IMR-90 (cell line): ENCODE data around the gene MRPS31. TPM values are rescaled to one million over a fixed set of nuclear protein-coding genes. Genes with fewer than 3 reads are reported as not detected.

ENCODE experiments used
- ATAC-seq: fragments of 200-7000 bp; cut with Tn5 transposase; 2 replicates; pipeline ENCODE4 v1.9.1; 2020; ENCODE audit warnings: low read depth, mild to moderate bottlenecking, moderate library complexity
- BruUV-seq: library from RNA; stranded (reverse); fragments of 400-500 nt; replicated peaks from 2 replicates; lab custom pipeline; 2021; lab: Mats Ljungman, UMichigan
- CTCF ChIA-PET: fragments of 300-600 bp; formaldehyde crosslinking; extraction: SDS; loops from one replicate; lab custom pipeline; 2021; ENCODE audit warnings: antibody characterized with exemption; lab: Yijun Ruan, JAX
- POLR2A ChIA-PET: fragments of 300-600 bp; sonication (Branson Sonifier 250); formaldehyde crosslinking; loops from one replicate; lab custom pipeline; 2022; ENCODE audit warnings: antibody characterized with exemption; ENCODE audit not compliant: unreplicated experiment; lab: Charles Lee
- DNase-seq: peaks from one replicate; pipeline ENCODE4 v3.0.0; 2013
- H2AFZ ChIP-seq: replicated peaks from 2 replicates; pipeline ENCODE3; 2013; ENCODE audit warnings: low read length, mild to moderate bottlenecking; ENCODE audit not compliant: poor library complexity
- H2AK5ac ChIP-seq: 2 replicates; pipeline ENCODE4 v1.6.1; 2013; ENCODE audit warnings: low read depth, low read length, inconsistent platforms
- H2AK9ac ChIP-seq: replicated peaks from 2 replicates; pipeline ENCODE3; 2013; ENCODE audit warnings: mild to moderate bottlenecking, low read depth, low read length, moderate library complexity; ENCODE audit not compliant: poor library complexity
- H2BK120ac ChIP-seq: 2 replicates; pipeline ENCODE4 v1.6.1; 2013; ENCODE audit warnings: low read depth, low read length, inconsistent platforms
- H2BK15ac ChIP-seq: 3 replicates; pipeline ENCODE4 v1.6.1; 2013; ENCODE audit warnings: low read depth, low read length, inconsistent platforms
- H2BK20ac ChIP-seq: 2 replicates; pipeline ENCODE4 v1.6.1; 2013; ENCODE audit warnings: low read depth, mild to moderate bottlenecking, inconsistent platforms, low read length, moderate library complexity
- H2BK5ac ChIP-seq: 2 replicates; pipeline ENCODE4 v1.6.1; 2013; ENCODE audit warnings: mild to moderate bottlenecking, low read depth, low read length, inconsistent platforms; ENCODE audit not compliant: poor library complexity, severe bottlenecking
- H3K14ac ChIP-seq: replicated peaks from 2 replicates; pipeline ENCODE4 v1.6.1; 2013; ENCODE audit warnings: low read depth, low read length, inconsistent platforms
- H3K18ac ChIP-seq: 2 replicates; pipeline ENCODE4 v1.6.1; 2013; ENCODE audit warnings: low read depth, low read length, control low read depth
- H3K23ac ChIP-seq: 2 replicates; pipeline ENCODE4 v1.6.1; 2013; ENCODE audit warnings: low read depth, low read length, inconsistent platforms
- H3K27ac ChIP-seq: 2 replicates; pipeline ENCODE4 v1.5.1; 2013; ENCODE audit warnings: mild to moderate bottlenecking, control low read depth, low read length; ENCODE audit not compliant: insufficient read depth
- H3K27me3 ChIP-seq: 2 replicates; pipeline ENCODE4 v1.6.1; 2013; ENCODE audit warnings: low read length; ENCODE audit not compliant: control insufficient read depth, insufficient read depth
- H3K36me3 ChIP-seq: 2 replicates; pipeline ENCODE4 v1.6.1; 2013; ENCODE audit warnings: low read length, mixed read lengths; ENCODE audit not compliant: control insufficient read depth, insufficient read depth
- H3K4ac ChIP-seq: 2 replicates; pipeline ENCODE4 v1.6.1; 2013; ENCODE audit warnings: low read depth, low read length, inconsistent platforms
- H3K4me1 ChIP-seq: 2 replicates; pipeline ENCODE4 v1.6.1; 2013; ENCODE audit warnings: low read length, mixed read lengths; ENCODE audit not compliant: control insufficient read depth, insufficient read depth
- H3K4me2 ChIP-seq: 2 replicates; pipeline ENCODE4 v1.6.1; 2013; ENCODE audit warnings: low read depth, mild to moderate bottlenecking, control low read depth, low read length, moderate library complexity
- H3K4me3 ChIP-seq: 2 replicates; pipeline ENCODE4 v1.5.1; 2013; ENCODE audit warnings: low read depth, mild to moderate bottlenecking, control low read depth, low read length, moderate library complexity; ENCODE audit not compliant: insufficient read depth
- H3K56ac ChIP-seq: 2 replicates; pipeline ENCODE4 v1.6.1; 2013; ENCODE audit warnings: low read length, inconsistent platforms; ENCODE audit not compliant: insufficient read depth; ENCODE audit errors: extremely low read depth
- H3K79me1 ChIP-seq, 2 experiments: 2 replicates each; pipeline ENCODE4 v1.6.1; 2013; ENCODE audit warnings: low read length in 2 of 2, inconsistent platforms in 1 of 2, low read depth in 1 of 2
- H3K9ac ChIP-seq: 2 replicates; pipeline ENCODE4 v1.6.1; 2013; ENCODE audit warnings: low read depth, low read length, control low read depth
- H3K9me1 ChIP-seq: 2 replicates; pipeline ENCODE4 v1.6.1; 2013; ENCODE audit warnings: low read length, inconsistent platforms; ENCODE audit not compliant: insufficient read depth
- H3K9me3 ChIP-seq: 2 replicates; pipeline ENCODE4 v1.6.1; 2013; ENCODE audit warnings: low read length; ENCODE audit not compliant: control insufficient read depth, insufficient read depth
- H4K20me1 ChIP-seq: 2 replicates; pipeline ENCODE4 v1.6.1; 2013; ENCODE audit warnings: low read length, inconsistent platforms; ENCODE audit not compliant: insufficient read depth
- H4K5ac ChIP-seq: 2 replicates; pipeline ENCODE4 v1.6.1; 2013; ENCODE audit warnings: mild to moderate bottlenecking, low read depth, low read length, control low read depth
- H4K8ac ChIP-seq, 2 experiments: 2 replicates each; pipeline ENCODE4 v1.6.1; 2013; ENCODE audit warnings: low read depth in 2 of 2, low read length in 2 of 2, control low read depth in 1 of 2, inconsistent platforms in 1 of 2
- H4K91ac ChIP-seq: 2 replicates; pipeline ENCODE4 v1.6.1; 2013; ENCODE audit warnings: low read depth, low read length, inconsistent platforms; ENCODE audit not compliant: insufficient read depth
- BHLHE40 ChIP-seq: fragments of 150-350 bp; IDR thresholded peaks from 2 replicates; pipeline ENCODE4 v1.6.1; 2016; ENCODE audit warnings: mild to moderate bottlenecking, low read depth, low read length
- CEBPB ChIP-seq: IDR thresholded peaks from 2 replicates; pipeline ENCODE4 v1.6.1; 2012; ENCODE audit warnings: low read depth, low read length, improper control_type of control experiment
- FOS ChIP-seq: fragments of 150-350 bp; IDR thresholded peaks from 2 replicates; pipeline ENCODE4 v1.6.1; 2016; ENCODE audit warnings: low read depth, low read length
- MAFK ChIP-seq: IDR thresholded peaks from 2 replicates; pipeline ENCODE4 v1.6.1; 2012; ENCODE audit warnings: low read depth, low read length, improper control_type of control experiment
- MAZ ChIP-seq: IDR thresholded peaks from 2 replicates; pipeline ENCODE4 v1.6.1; 2012; ENCODE audit warnings: low read depth, mild to moderate bottlenecking, low read length, improper control_type of control experiment, moderate library complexity, borderline replicate concordance
- MXI1 ChIP-seq: IDR thresholded peaks from 2 replicates; pipeline ENCODE4 v1.6.1; 2012; ENCODE audit warnings: low read depth, mild to moderate bottlenecking, low read length, moderate library complexity, borderline replicate concordance
- POLR2A ChIP-seq: IDR thresholded peaks from 2 replicates; pipeline ENCODE4 v1.6.1; 2012; ENCODE audit warnings: mild to moderate bottlenecking, low read depth, low read length
- RAD21 ChIP-seq: IDR thresholded peaks from 2 replicates; pipeline ENCODE4 v1.6.1; 2012; ENCODE audit warnings: low read length, improper control_type of control experiment
- RFX5 ChIP-seq: IDR thresholded peaks from 2 replicates; pipeline ENCODE4 v1.8.0; 2012; ENCODE audit warnings: low read depth, mild to moderate bottlenecking, low read length, moderate library complexity
- SMC3 ChIP-seq: fragments of 150-350 bp; IDR thresholded peaks from 2 replicates; pipeline ENCODE4 v1.6.1; 2016; ENCODE audit warnings: low read depth, mild to moderate bottlenecking, antibody characterized with exemption, low read length, moderate library complexity
- WGBS, 2 experiments: methylation state at CpG; one replicate each; pipeline versions ENCODE4 v1.1.5 to v1.1.7; 2013; ENCODE audit warnings: missing lambda C conversion rate in 2 of 2; ENCODE audit not compliant: insufficient read length in 1 of 2; ENCODE audit errors: extremely low coverage in 2 of 2; 5-methylcytosine and 5-hydroxymethylcytosine counted together
- dilution Hi-C: fragments of 300-500 bp; cut with HindIII; formaldehyde crosslinking; loops from one replicate; pipeline ENCODE4 v1.14.3; 2018; ENCODE audit warnings: low sequenced_read_pairs; ENCODE audit not compliant: unreplicated experiment
- in situ Hi-C: fragments of 300-500 bp; cut with MboI; formaldehyde crosslinking; loops from 3 replicates; pipeline ENCODE4 v1.14.3; 2019; ENCODE audit warnings: low sequenced_read_pairs, inconsistent platforms, mixed read lengths
- intact Hi-C: fragments of 100-400 bp; cut with micrococcal nuclease; formaldehyde crosslinking; loops from 2 replicates; pipeline ENCODE4 v1.10.0; 2022
- polyA plus RNA-seq, 3 experiments: library from polyadenylated mRNA; depleted of rRNA; stranded (reverse); fragments of >200 nt; gene quantifications; 2 replicates each; pipeline ENCODE4 v1.2.3, GENCODE V29; 2012; ENCODE audit warnings: low replicate concordance in 1 of 3
- total RNA-seq: library from RNA; depleted of rRNA; stranded (reverse); fragments of >200 nt; gene quantifications from 2 replicates; pipeline ENCODE4 v1.2.3, GENCODE V29; 2012
- TF ChIP-seq, protein P1 (sequence below): fragments of 150-350 bp; IDR thresholded peaks from 2 replicates; pipeline ENCODE4 v1.6.1; 2017; ENCODE audit warnings: mild to moderate bottlenecking, antibody characterized with exemption, low read length, low read depth
- TF ChIP-seq, protein P2 (sequence below): conservative IDR thresholded peaks from 2 replicates; pipeline ENCODE4 v1.5.1; 2012; ENCODE audit warnings: mild to moderate bottlenecking, low read depth, low read length, improper control_type of control experiment

MRPS31 gene
- total and polyA plus RNA-seq, 2 of the 4 experiments (the other 2 are of a cell fraction) = 9.3 to 14.8 TPM

DNA sequence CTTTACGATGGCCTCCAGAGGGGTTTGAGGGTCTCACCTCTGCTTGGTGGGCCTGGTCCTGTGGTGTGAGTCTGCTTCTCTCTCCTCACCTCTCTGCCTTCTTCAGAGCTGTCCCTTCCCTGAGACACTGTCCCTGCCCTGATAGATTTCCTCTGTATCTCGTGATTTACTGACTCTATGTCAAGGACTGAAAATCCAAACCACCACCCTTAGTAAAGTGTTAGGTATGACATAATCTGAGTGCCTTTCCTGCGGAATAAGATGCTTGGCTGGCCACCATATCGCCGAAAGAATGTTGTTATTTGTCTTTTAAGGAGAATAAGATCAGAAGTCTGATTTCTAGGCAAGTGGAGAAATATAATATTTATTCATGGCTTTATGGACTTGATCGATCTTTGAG, 25.7 kb upstream of the MRPS31 start:
- H3K4me1 ChIP-seq = no peaks in the 10 kb centered on the region
- no peak overlapping the region for H3K18ac ChIP-seq
- no peak overlapping the region for H4K91ac ChIP-seq
- no peak overlapping the region for H2BK5ac ChIP-seq
- H4K5ac ChIP-seq = no peak overlapping the region
- intact Hi-C loops (no loop called here), dilution Hi-C loops (no loop called here), in situ Hi-C loops (no loop called here)
- WGBS, 2 experiments = no CpG with 5 or more reads among the region's 6 CpGs
- H4K20me1 ChIP-seq = no peaks in the 10 kb centered on the region
- no peak overlapping the region for H4K8ac ChIP-seq
- no peaks in the 10 kb centered on the region for H3K27me3 ChIP-seq
- H2BK15ac ChIP-seq = no peak overlapping the region
- H2BK20ac ChIP-seq = no peak overlapping the region
- H2AK5ac ChIP-seq = no peak overlapping the region
- H3K4me2 ChIP-seq = no peak overlapping the region
- no peak for ATAC-seq
- no peak overlapping the region for H3K23ac ChIP-seq
- peaks cover 16% of the 10 kb centered on the region for H3K36me3 ChIP-seq
- no peaks in the 10 kb centered on the region; the same call in 1 of the 2 replicates for H3K9me1 ChIP-seq
- H3K4ac ChIP-seq = no peak overlapping the region
- TF ChIP-seq RAD21 (no peak), MXI1 (no peak), FOS (no peak), MAZ (no peak), MAFK (no peak), POLR2A (no peak), RFX5 (no peak), BHLHE40 (no peak), CEBPB (no peak), SMC3 (no peak)
- TF ChIP-seq, protein P1, sequence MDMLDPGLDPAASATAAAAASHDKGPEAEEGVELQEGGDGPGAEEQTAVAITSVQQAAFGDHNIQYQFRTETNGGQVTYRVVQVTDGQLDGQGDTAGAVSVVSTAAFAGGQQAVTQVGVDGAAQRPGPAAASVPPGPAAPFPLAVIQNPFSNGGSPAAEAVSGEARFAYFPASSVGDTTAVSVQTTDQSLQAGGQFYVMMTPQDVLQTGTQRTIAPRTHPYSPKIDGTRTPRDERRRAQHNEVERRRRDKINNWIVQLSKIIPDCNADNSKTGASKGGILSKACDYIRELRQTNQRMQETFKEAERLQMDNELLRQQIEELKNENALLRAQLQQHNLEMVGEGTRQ = no peak
- TF ChIP-seq, protein P2, sequence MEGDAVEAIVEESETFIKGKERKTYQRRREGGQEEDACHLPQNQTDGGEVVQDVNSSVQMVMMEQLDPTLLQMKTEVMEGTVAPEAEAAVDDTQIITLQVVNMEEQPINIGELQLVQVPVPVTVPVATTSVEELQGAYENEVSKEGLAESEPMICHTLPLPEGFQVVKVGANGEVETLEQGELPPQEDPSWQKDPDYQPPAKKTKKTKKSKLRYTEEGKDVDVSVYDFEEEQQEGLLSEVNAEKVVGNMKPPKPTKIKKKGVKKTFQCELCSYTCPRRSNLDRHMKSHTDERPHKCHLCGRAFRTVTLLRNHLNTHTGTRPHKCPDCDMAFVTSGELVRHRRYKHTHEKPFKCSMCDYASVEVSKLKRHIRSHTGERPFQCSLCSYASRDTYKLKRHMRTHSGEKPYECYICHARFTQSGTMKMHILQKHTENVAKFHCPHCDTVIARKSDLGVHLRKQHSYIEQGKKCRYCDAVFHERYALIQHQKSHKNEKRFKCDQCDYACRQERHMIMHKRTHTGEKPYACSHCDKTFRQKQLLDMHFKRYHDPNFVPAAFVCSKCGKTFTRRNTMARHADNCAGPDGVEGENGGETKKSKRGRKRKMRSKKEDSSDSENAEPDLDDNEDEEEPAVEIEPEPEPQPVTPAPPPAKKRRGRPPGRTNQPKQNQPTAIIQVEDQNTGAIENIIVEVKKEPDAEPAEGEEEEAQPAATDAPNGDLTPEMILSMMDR = no peak
- no peak overlapping the region for H3K14ac ChIP-seq
- no peak overlapping the region for H3K56ac ChIP-seq
- no peak overlapping the region for H3K9ac ChIP-seq
- CTCF ChIA-PET = no interaction called here
- H3K4me3 ChIP-seq = no peak overlapping the region
- H2AFZ ChIP-seq = no peak overlapping the region
- no peak overlapping the region for H2BK120ac ChIP-seq
- H2AK9ac ChIP-seq = no peak overlapping the region
- H3K27ac ChIP-seq = no peak overlapping the region
- DNase-seq = no peak
- peaks cover 0 to 4% of the 10 kb centered on the region in 2 experiments; a peak in 1 of 4 replicates for H3K79me1 ChIP-seq
- no TSS peak for BruUV-seq
- POLR2A ChIA-PET = no interaction called here
- H3K9me3 ChIP-seq = no peaks in the 10 kb centered on the region
